Activated effector memory CD4-positive, alpha-beta T cell treated with anti-CD3 and anti-CD28 coated beads, Interleukin-2, amount 50 U/mL, for 16 hours (primary cell): ENCODE measurements around the gene ITGAD.
"Not testable (repeated sequence)": the region's sequence is repeated elsewhere in the genome, so short reads cannot be mapped to it uniquely, and the experiment has no call there.

Source experiments
- DNase-seq: peaks from one replicate; pipeline ENCODE4 v3.0.0-alpha.2; 2020

The ITGAD gene

GRCh38 chr16:31404353-31405064 lies 11.4 kb downstream of the ITGAD start:
- no peak for DNase-seq

GRCh38 chr16:31407406-31407805 lies 14.3 kb downstream of the ITGAD start:
- DNase-seq: no peak

- DNase-seq: no peak
Measured at GRCh38 chr16:31409433-31409832, 16.3 kb downstream of the ITGAD start.

GRCh38 chr16:31410082-31410481 lies 16.9 kb downstream of the ITGAD start:
- no peak for DNase-seq

GRCh38 chr16:31411024-31411844 lies 18.1 kb downstream of the ITGAD start:
- DNase-seq: no peak

- DNase-seq: no peak
Measured at GRCh38 chr16:31412750-31413149, 19.6 kb downstream of the ITGAD start.

- no peak for DNase-seq
Measured at GRCh38 chr16:31413381-31413780, 20.2 kb downstream of the ITGAD start.

- no peak for DNase-seq
Measured at GRCh38 chr16:31413943-31414342, 20.8 kb downstream of the ITGAD start.

- DNase-seq: no peak
Measured at GRCh38 chr16:31414706-31415105, 21.6 kb downstream of the ITGAD start.

- no peak for DNase-seq
Measured at GRCh38 chr16:31416371-31416770, 23.2 kb downstream of the ITGAD start.

- DNase-seq: not testable (repeated sequence)
Measured at GRCh38 chr16:31417036-31417435, 23.9 kb downstream of the ITGAD start.

- no peak for DNase-seq
Measured at GRCh38 chr16:31417916-31418315, 24.8 kb downstream of the ITGAD start.

GRCh38 chr16:31420037-31420436 lies 26.9 kb downstream of the ITGAD start:
- no peak for DNase-seq

- peak; percentile 73 for DNase-seq
Measured at GRCh38 chr16:31421587-31421986, 28.5 kb downstream of the ITGAD start.

GRCh38 chr16:31423241-31423640 lies 30.1 kb downstream of the ITGAD start:
- no peak for DNase-seq

GRCh38 chr16:31423801-31424200 lies 30.7 kb downstream of the ITGAD start:
- DNase-seq: no peak

GRCh38 chr16:31427441-31428278 lies 34.5 kb downstream of the ITGAD start:
- DNase-seq: peak; percentile 88

- DNase-seq: no peak
Measured at GRCh38 chr16:31428279-31428597, 35.1 kb downstream of the ITGAD start, which contains the start of gene COX6A2. Gene COX6A2 (minus strand): TSS chr16:31428360. CDS start chr16:31428325, 35 bp downstream.

- DNase-seq: no peak
Measured at GRCh38 chr16:31428638-31429247, 35.6 kb downstream of the ITGAD start.

- no peak for DNase-seq
Measured at GRCh38 chr16:31429314-31429713, 36.2 kb downstream of the ITGAD start.

GRCh38 chr16:31429796-31430195 lies 36.7 kb downstream of the ITGAD start:
- no peak for DNase-seq

GRCh38 chr16:31430380-31431052 lies 37.4 kb downstream of the ITGAD start:
- no peak for DNase-seq
